Panc1 (cell line): Measurements from ENCODE around the gene TCOF1. TPM values are rescaled to one million over a fixed set of nuclear protein-coding genes. Genes with fewer than 3 reads are reported as not detected.

ENCODE experiments used
- ATAC-seq: fragments of 200-7000 bp; cut with Tn5 transposase; 2 replicates; pipeline ENCODE4 v1.9.1; 2020; ENCODE audit warnings: mild to moderate bottlenecking, moderate library complexity
- BruUV-seq: library from RNA; stranded (reverse); fragments of 400-500 nt; replicated peaks from 2 replicates; lab custom pipeline; 2021; lab: Mats Ljungman, UMichigan
- CTCF ChIA-PET: fragments of 300-600 bp; sonication (Branson Sonifier 250); formaldehyde crosslinking; loops from one replicate; lab custom pipeline; 2022; ENCODE audit warnings: antibody characterized with exemption; lab: Charles Lee
- POLR2A ChIA-PET: fragments of 300-600 bp; sonication (Branson Sonifier 250); formaldehyde crosslinking; loops from one replicate; lab custom pipeline; 2022; ENCODE audit warnings: antibody characterized with exemption; lab: Charles Lee
- DNase-seq: peaks from one replicate; pipeline ENCODE4 v3.0.0-alpha.2; 2010; ENCODE audit warnings: low read depth, low spot score
- H3K27ac ChIP-seq: 2 replicates; pipeline ENCODE4 v1.5.1; 2011; ENCODE audit warnings: mild to moderate bottlenecking, low read length, inconsistent platforms
- H3K27me3 ChIP-seq: fragments of 200-500 bp; sonication (Bioruptor generic); 2 replicates; pipeline ENCODE4 v1.6.0; 2014; ENCODE audit warnings: low read length, inconsistent platforms; ENCODE audit not compliant: control insufficient read depth, insufficient read depth
- H3K36me3 ChIP-seq: fragments of 200-500 bp; sonication (Bioruptor generic); 2 replicates; pipeline ENCODE4 v1.5.1; 2014; ENCODE audit warnings: inconsistent platforms, mild to moderate bottlenecking, low read length, moderate library complexity; ENCODE audit not compliant: control insufficient read depth, insufficient read depth
- H3K4me1 ChIP-seq: 2 replicates; pipeline ENCODE4 v1.5.1; 2011; ENCODE audit warnings: inconsistent platforms, mild to moderate bottlenecking, low read length, moderate library complexity; ENCODE audit not compliant: control insufficient read depth, insufficient read depth
- H3K4me3 ChIP-seq, 2 experiments: 2 replicates each; pipeline ENCODE4 v1.5.1; 2011 to 2012; ENCODE audit warnings: low read depth in 2 of 2, low read length in 2 of 2, mild to moderate bottlenecking in 2 of 2, inconsistent platforms in 1 of 2, moderate library complexity in 1 of 2
- H3K9me3 ChIP-seq: fragments of 200-500 bp; sonication (Bioruptor generic); 2 replicates; pipeline ENCODE4 v1.5.1; 2014; ENCODE audit warnings: low read depth, mild to moderate bottlenecking, inconsistent platforms, low read length, moderate library complexity; ENCODE audit not compliant: control insufficient read depth, insufficient read depth
- POLR2AphosphoS5 ChIP-seq: IDR thresholded peaks from 2 replicates; pipeline ENCODE4 v1.6.1; 2012; ENCODE audit warnings: mild to moderate bottlenecking, low read depth, low read length, moderate library complexity
- REST ChIP-seq, 2 experiments: IDR thresholded peaks; 2 replicates each; pipeline ENCODE4 v1.6.1; 2011 to 2012; ENCODE audit warnings: low read depth in 2 of 2, control low read depth in 1 of 2, low read length in 1 of 2, mild to moderate bottlenecking in 1 of 2, moderate library complexity in 1 of 2; ENCODE audit not compliant: insufficient read depth in 1 of 2
- SIN3A ChIP-seq: IDR thresholded peaks from 2 replicates; pipeline ENCODE4 v1.6.1; 2012; ENCODE audit warnings: low read depth, mild to moderate bottlenecking, low read length, moderate library complexity, borderline replicate concordance; ENCODE audit not compliant: insufficient read depth
- TCF7L2 ChIP-seq: IDR thresholded peaks from 2 replicates; pipeline ENCODE4 v1.6.1; 2011; ENCODE audit warnings: mild to moderate bottlenecking, low read depth, low read length, inconsistent platforms
- in situ Hi-C: cut with HindIII; loops from 2 replicates; pipeline ENCODE4 v1.10.0; 2016; ENCODE audit warnings: low sequenced_read_pairs, low pct_unique_long_range_greater_than_20kb
- intact Hi-C: fragments of 100-400 bp; cut with micrococcal nuclease; formaldehyde crosslinking; loops from one replicate; pipeline ENCODE4 v1.10.0; 2022; ENCODE audit not compliant: unreplicated experiment
- total RNA-seq: library from RNA; stranded (reverse); gene quantifications from one replicate; pipeline ENCODE4 v1.2.1, GENCODE V29; 2021; ENCODE audit not compliant: unreplicated experiment
- TF ChIP-seq, protein P1 (sequence below): fragments of 450-650 bp; IDR thresholded peaks from 2 replicates; pipeline ENCODE4 v1.5.1; 2017; ENCODE audit warnings: mild to moderate bottlenecking

The TCOF1 gene
- total RNA-seq, 1 experiment from 2014 or later: 92.8 TPM

- ChIA-PET CTCF (no interaction called here), POLR2A (interaction anchor here (0.8 kb wide), 1 partner anchor 12 kb away, joined by 3 read pairs; no protein-coding TSS in a partner anchor)
- ATAC-seq: no peak
- no peak for DNase-seq
- H3K36me3 ChIP-seq: no peaks in the 10 kb centered on the region
- intact Hi-C loops (no loop called here), in situ Hi-C loops (no loop called here)
- no TSS peak for BruUV-seq
- TF ChIP-seq POLR2AphosphoS5 (no peak), SIN3A (no peak), TCF7L2 (no peak), REST (IDR thresholded peaks at IDR 0.05; ENCODE audit: insufficient read depth in 1 of 2, low read depth in 2 of 2, low read length in 1 of 2) (no peak)
- TF ChIP-seq, protein P1, sequence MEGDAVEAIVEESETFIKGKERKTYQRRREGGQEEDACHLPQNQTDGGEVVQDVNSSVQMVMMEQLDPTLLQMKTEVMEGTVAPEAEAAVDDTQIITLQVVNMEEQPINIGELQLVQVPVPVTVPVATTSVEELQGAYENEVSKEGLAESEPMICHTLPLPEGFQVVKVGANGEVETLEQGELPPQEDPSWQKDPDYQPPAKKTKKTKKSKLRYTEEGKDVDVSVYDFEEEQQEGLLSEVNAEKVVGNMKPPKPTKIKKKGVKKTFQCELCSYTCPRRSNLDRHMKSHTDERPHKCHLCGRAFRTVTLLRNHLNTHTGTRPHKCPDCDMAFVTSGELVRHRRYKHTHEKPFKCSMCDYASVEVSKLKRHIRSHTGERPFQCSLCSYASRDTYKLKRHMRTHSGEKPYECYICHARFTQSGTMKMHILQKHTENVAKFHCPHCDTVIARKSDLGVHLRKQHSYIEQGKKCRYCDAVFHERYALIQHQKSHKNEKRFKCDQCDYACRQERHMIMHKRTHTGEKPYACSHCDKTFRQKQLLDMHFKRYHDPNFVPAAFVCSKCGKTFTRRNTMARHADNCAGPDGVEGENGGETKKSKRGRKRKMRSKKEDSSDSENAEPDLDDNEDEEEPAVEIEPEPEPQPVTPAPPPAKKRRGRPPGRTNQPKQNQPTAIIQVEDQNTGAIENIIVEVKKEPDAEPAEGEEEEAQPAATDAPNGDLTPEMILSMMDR: no peak
- H3K27me3 ChIP-seq: no peaks in the 10 kb centered on the region
- H3K27ac ChIP-seq: no peak overlapping the region
- H3K4me3 ChIP-seq: no peak overlapping the region
- no peaks in the 10 kb centered on the region; the same call in 1 of the 2 replicates for H3K9me3 ChIP-seq
- H3K4me1 ChIP-seq: no peaks in the 10 kb centered on the region
Observed at GRCh38 chr5:150310246-150310645, 47.3 kb upstream of the TCOF1 start.

DNA sequence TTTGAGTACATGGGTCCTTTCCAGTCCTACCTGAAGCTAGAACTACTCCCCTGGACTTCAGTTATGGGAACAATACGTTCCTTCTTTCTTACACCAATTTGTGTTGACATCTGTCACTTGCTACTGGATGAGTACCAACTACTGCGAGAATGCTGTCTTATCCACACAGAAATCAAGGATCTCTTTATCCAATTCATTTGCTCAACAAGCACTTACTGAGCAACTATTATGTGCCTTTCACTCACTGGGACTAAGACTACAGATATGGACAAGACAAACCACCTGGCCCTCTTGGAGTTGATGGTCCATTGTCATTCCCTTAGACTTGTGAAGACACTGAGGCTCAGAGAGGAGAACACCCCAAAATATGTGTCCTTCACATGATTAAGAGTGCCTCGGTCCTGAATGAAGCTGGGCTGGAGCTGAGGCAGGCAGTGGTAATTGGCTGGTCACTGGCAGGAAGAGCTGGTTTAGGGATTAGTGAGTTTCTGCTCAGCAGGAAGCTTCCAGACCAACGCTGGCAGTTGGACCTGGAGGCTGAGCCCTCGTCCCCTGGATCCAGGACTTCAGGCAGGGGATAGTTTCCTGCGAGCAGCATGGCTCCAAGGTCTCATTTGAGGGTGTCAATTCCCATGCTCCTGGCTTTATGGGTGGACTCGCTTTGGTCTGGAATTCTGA lies 46.3 kb upstream of the TCOF1 start:
- H3K36me3 ChIP-seq: no peaks in the 10 kb centered on the region
- no peaks in the 10 kb centered on the region; the same call in 1 of the 2 replicates for H3K9me3 ChIP-seq
- ATAC-seq (no peak), DNase-seq (no peak)
- H3K27ac ChIP-seq: no peak overlapping the region
- peaks cover 1% of the 10 kb centered on the region; the same call in 1 of the 2 replicates for H3K4me1 ChIP-seq
- in situ Hi-C loops: no loop called here
- no peak for TF ChIP-seq POLR2AphosphoS5
- TF ChIP-seq REST (IDR thresholded peaks at IDR 0.05; ENCODE audit: insufficient read depth in 1 of 2, low read depth in 2 of 2, low read length in 1 of 2): no peak
- TF ChIP-seq TCF7L2: no peak
- no peak for TF ChIP-seq SIN3A
- TF ChIP-seq, protein P1: no peak
- no peak overlapping the region for H3K4me3 ChIP-seq
- no peaks in the 10 kb centered on the region for H3K27me3 ChIP-seq
- ChIA-PET POLR2A (interaction anchor here (0.6 to 0.8 kb wide), 2 partner anchors 12 to 105 kb away, joined by 3 read pairs; no protein-coding TSS in a partner anchor), CTCF (no interaction called here)
- BruUV-seq: no TSS peak
- intact Hi-C loops: no loop called here
